ENCODE results near the gene PPP3R2. TPM values are rescaled to one million over a fixed set of nuclear protein-coding genes. Genes with fewer than 3 reads are reported as not detected.
A peak's percentile ranks its signal among the peaks of the same experiment; 100 is the strongest.

Gene PPP3R2, protein sequence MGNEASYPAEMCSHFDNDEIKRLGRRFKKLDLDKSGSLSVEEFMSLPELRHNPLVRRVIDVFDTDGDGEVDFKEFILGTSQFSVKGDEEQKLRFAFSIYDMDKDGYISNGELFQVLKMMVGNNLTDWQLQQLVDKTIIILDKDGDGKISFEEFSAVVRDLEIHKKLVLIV
- polyA plus RNA-seq (ENCODE audit: insufficient read length) = not detected
- long read RNA-seq, donor 1 = 0 reads
- long read RNA-seq, donor 2 = 0 reads
- long read RNA-seq, donor 3 = 0 reads
- long read RNA-seq, donor 4 = 0 reads
- long read RNA-seq, donor 5 = 0 reads
- long read RNA-seq, donor 6 = 0 reads
- long read RNA-seq, donor 7 = 0 reads
- long read RNA-seq, donor 8 = 0 reads

DNA sequence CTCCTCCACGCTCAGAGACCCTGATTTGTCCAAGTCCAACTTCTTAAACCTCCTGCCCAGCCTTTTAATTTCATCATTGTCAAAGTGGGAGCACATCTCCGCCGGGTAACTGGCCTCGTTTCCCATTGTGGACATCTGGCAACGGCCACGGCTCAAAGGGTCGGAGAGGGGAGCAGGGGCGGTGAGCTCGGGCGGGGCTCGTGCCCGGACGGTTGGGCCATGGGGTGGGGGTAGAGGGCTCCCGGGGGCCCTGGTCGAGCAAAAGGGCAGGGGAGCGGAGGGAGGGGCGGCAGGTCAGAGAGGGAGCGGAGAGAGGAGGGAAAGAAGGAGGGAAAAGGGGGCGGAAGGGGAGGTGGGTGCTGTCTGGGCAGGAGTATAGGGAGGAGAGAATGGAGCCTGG is at the start of gene PPP3R2:
Gene PPP3R2 (minus strand): TSS at position 174 of the 400 bp plus-strand sequence. CDS start 48 bp downstream, at position 126.
- no peak for DNase-seq

DNA sequence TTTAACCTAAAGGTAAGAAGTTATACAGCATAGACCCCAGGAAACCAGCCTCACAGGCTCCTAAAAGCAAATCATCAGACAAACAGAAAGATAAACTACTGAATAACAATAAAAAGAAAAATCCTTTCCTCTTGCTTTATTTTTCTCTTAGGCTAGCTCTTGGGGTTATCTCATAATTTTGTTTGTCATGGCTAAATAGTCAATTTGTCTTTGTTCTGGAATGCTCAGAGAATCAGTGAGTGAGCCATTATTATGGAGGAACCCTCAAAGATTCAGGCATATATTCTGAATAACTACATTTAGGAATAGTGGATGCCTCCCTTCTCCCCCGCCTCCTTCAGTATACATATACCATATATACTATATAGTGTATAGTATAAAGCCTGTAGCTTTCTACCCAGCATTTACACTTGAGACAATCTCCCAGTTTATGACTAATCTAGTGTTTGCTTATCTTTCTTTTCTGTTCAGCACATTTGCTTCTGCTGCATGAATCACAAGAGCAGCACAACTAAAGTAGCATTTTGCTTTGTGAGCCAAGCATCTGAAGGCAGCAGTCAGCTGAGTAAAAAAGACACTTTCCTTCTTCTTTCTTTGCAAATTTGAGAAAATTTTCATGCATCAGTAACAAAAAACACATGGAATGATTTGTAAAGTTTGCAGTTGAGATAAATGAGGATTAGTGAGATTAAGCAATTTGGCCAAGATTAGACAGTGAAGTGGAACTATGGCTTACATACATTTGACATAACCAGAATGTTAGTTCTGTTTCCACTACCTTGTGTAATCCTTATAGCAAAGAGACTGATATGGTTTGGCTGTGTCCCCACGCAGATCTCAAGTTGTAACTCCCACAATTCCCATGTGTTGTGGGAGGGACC is 45.3 kb upstream of the PPP3R2 start:
- no peak for DNase-seq

DNA sequence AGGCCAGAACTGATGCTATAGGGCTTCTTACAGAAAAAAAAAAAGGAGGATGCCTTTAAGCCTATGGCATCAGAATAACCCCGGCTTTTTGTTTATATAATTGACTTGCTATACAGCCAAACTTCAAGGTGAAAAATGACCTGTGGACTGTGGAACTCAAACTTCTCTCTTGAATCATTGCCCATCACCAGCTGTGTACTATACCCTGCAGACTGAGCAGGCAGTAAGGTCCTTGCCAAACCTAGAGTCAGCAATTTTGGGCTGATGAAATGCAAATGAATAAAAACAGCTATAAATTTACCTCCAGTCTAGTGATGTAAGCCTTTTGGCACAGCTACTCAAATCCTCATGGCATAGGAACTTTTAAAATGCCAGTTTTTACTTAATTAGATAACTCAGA is 44.5 kb upstream of the PPP3R2 start:
- no peak for DNase-seq

DNA sequence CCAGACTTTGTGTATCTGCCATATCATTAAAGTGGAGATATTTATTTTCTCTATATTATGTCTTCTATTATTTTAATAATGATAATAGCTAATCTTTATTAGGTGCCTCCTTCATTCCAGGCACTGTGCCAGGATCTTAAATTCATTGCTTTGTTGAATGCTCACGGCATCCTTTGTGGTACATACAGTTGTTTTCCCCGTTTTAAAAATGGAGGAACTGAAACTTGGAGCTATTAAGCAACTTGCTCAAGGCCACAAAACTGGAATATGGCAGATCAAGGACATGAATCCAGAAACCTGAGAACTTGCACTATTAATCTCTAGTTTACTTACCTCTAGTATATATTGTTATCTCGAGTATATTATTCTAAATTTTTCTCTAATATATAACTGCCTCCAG is 41.5 kb upstream of the PPP3R2 start:
- no peak for DNase-seq

DNA sequence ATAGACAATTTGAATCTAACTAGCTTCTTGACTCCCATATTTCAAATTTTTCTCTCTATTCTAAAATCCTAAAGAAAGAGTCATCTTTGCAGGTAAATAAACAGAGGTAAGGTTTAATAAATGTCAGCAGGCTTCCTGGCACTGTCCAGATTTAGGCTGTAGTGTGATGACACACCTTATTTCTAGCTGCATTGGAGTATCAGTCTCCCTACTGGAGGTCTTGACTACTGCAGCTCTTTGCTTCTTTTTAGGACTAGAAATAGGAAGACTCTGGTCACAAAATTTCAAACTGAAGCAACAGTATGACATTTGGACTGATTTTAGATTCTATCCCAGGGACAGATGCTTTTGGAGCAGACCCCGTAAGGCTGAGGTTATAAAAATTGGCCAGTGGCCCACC is 40.7 kb upstream of the PPP3R2 start:
- DNase-seq = no peak

DNA sequence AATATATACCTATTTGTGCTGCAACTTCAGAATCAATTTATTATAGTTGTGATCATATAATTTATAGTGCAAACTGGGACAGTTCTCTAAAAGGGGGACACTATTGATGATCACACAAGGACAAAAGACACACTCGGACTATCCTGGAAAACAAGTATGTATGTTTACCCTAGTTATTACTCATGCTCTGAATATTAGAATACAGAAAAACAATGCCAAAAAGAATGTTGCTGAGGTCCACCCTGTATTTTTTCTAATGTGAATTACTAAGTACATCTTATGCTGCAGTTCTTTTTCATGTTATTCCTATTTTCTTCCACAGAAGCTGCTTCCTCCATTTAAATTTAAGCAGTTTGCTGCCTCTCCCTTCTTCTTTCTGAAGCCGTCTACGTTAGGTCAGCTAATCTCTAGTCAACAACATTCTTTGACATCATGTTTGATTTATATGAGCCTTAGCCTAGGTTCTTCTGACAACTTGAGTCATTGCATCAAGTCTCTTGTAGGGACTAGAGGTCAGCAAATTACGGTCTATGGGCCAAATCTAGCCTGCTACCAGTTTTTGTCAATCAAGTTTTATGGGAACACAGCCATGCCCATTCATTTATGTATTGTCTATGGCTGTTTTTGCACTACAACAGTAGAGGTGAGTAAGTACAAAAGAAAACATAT is 40.1 kb upstream of the PPP3R2 start:
- DNase-seq = no peak

DNA sequence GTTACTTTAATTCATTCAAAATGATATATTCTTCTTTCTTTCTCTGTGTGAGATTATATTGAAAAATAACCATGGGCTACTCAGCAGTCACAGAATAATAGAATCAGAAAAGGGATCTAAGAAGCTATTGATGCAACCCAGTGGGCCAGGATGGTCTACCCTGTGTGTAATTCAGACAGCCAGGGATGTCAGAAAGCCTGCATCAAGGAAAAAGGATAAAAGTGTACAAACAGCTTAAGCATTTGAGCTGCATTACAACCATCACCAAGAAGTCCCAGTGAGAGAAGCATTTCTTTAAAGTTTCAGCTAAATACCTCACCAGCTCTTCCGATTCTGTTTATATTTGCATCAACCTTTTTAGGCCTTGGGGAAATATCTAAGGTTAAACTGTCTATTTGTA is 37.8 kb upstream of the PPP3R2 start:
- no peak for DNase-seq

DNA sequence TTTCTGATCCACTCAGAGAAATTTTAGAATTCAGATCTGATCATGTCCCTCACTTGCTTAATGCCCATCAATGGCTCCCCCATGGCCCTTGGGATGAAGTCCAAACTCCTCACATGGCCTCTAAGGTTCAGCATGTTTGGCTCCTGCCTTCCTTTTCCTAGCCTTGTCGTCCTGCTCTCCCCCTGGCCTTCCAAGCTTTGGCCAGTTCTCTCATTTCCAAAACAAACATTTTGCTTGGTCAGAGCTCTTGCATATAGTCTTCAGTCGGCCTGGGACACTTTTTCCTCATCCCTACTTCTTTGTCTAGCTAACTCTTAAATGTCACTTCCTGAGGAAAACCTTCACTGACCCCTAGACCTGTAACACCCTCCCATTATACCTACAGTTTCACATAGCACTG is 37.1 kb upstream of the PPP3R2 start:
- DNase-seq = no peak

DNA sequence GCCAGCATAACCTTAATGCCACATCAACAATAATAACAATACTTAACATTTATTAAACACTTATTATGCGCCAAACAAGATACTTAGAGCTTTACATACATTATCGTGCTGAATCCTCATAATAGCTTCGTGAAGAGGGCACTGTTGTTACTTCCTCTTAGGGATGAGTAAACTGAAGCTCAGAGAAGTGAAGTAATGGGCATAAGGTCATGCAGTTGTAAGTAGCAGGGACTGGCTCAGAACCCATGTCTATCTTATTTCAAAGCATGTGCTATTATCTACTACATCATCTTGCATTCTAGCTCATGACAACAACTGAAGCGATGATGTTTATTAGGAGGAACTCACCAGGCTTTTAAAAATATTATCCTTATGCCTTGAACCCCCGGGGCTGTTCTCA is 34.9 kb upstream of the PPP3R2 start:
- DNase-seq = no peak

DNA sequence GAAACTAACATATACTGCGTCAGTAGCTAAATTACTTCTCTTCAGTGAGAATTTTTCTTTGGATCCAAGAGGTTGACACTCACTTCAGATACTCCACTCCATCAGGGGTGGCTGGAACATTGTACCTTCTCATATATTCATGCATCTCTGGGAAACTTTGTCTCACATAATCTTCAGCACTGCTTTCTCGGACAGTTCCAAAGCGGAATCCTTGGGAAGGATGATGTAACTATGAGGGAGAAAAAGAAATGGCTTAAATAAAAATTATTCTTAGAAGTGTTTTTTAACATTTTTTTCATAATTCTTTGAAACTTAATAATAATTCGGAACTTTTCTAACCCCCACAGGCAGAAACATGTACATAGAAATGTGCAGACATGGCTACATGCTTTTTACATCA is 33.4 kb upstream of the PPP3R2 start:
- DNase-seq = peak; percentile 37

DNA sequence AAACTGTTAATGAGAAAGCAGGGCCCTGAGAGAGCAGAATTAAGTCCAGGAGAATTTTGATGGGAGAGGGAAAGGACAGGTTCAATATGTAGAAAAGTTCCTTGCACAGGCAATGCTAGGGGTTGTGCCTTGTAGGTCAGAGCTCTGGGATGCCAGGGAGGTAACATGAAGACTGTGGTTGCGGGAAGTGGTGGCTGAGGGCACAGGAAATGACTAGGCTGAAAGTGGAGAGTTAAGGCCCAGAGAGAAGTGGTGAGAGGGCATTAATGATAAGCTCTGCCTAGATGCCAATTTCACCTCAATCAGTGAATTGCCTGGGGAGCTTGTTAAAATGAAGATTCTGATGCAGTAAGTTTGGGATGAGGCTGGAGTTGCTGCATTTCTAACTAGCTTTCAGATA is 31.5 kb upstream of the PPP3R2 start:
- no peak for DNase-seq

DNA sequence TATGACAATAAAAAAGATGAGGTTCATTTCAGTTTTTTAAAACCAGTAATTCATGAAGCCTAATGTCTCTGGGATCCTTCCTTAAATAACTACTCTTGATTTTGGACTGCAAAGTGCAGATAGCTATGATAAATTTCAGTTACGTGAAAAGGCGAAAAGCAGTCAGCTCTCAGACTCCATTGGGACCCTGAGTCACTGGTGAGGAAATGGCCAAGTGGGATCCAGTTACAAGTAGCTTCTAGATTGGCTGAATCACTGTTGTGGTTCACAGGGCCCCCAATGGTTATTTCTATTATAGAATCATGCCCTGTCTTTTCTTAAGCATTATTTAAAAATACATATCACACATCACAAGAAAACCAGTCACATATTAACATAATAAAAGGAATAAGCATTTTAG is 31.1 kb upstream of the PPP3R2 start:
- DNase-seq = no peak

DNA sequence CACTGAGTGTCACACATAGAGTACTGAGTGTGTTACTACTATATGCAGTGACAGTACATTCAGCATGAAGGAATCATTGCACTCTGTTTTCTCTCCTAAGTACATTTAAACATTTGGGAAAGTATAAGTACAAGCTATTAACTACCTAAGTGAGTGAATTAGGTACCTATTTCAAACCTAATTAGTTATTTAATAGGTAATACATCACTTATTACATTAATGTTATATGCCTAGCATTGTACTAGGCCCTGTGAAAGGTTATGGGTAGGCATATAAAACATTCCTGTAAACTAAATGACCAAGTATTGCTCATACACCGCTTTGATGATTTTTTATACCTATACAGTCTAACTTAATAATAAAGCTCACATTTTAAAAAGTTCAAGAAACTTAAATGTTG is 25.7 kb upstream of the PPP3R2 start:
- DNase-seq = no peak

DNA sequence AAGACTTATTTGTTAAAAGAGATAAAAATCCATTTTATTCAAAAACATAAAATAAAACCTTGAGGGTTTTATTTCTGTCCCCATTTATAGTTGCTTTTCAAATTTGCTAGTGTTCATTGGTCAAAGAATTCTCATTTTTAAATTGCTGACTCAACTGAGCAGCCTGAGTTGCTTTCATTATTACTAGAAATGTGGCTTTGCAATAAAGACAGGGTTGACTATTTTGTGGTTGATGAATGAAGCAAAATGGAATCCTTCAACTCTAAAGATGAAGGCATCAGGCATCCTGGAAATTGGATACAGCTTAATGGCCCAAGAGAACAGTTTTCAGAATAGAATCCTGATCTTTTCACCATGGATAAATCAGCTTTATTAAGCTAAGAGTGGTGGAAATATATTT is 23.9 kb upstream of the PPP3R2 start:
- no peak for DNase-seq

DNA sequence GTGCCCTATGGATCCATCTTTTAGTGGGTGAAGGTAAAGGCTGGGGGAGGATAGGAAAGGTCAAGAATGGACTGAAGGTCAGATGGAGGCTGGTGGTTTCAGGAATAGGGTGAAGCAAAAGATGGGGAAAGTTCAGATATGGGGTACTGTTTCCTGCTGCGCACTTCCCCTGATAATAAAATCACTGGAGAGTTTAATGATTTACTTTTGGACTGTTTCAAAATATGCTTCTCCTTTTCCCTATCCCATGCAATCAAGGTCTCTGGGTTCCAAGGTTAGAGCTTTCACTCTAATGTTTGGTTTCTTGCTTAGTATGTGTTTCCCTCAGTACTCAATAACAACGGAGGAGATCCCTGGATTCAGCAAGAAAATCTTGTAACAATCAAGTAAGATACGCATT is 10.8 kb upstream of the PPP3R2 start:
- no peak for DNase-seq

DNA sequence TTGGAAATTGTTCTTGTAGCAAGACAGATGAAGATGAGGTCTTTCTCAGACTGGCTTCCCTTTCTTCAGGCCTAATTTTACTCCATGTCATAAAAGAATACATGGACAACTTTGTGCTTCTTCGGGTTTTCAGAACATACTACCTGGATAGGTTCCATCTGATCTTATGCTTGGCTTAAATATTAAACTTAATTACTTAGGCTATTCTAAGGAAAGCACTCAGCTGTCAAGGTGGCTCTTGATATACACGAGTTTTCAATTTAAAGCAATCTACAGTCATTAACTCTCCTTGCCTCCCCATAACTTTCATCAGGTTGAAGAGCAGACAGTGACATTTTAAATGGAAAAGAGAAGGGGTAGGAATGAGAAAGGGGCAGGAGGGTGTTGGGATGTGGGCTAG is 9.5 kb upstream of the PPP3R2 start:
- no peak for DNase-seq

DNA sequence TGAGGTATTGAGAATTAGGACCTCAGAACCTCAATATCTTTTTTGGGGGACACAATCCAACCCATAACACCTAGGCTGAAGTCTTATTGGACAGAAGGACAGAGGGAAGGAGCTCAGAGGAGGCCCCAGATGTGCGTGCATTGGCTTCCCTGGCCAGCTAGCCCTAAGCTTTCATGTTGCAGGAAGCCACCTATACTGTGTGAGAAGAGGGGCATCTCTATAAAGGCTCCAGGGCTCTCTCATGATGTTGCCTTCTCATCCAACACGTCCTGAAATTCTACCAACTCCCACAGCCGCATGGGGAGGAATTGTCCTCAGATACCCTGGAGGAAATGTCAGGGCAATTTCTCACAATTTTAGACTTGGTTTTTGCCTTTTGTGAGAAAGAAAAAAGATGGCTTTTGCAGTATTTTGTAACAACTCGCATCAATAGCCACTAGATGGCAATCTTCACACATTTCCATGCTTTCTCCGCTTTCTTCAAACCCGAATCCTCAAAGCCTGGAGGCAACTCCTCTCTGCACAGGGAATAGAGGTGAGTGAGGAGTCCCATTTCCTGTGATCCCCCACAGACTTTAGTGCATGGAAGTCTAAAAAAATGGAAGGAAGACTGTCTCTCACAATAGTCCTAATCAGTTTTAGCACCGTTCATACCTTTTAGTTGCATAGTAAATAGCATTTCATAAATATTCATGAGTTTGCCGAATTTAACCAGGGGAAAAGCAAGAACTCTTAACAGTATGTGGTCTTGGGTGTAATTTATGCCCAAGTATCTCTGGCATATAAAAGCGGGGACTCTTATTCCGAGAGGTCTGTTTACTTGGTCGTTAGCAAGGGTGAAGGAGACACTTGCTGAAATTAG is 7.4 kb upstream of the PPP3R2 start:
- peak; percentile 69 for DNase-seq

DNA sequence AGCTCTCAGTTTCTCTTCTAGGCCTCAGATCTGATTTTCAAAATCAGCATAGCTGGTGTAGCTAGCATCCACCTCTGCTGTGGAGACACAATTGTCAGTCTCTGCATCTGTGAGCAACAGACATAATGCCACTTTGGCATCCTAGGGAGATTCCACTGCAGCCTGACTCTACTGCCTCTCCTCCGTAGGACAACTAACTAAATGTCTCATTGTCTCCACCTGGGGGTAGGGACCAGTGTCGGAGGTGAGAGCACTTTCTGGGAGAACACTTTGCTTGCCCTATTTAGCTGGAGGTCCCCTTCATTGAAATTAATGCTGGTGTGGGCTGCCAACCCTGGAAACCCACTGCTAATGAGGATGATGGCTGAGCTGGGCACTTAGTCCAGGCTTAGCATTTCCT is 1.4 kb downstream of the PPP3R2 start:
- DNase-seq = no peak

DNA sequence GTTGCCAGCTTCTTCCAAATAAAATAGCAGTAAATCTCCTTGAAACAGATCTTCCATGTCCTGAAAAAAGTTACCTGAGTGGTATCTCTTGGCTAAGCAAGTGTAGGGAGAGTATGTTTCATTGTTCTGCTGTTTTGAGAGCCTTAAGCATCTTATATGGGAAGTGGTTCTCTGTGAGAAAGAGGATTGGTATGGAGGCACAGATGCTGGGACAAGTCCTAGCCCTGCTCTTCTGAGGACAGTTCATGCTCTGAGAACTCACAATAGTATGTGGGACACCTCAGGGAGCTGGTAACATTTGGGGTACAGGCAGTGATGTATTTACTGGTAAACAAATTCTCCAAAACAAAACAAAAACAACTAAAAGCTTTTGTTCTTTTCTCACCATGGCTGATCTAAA is 2.0 kb downstream of the PPP3R2 start:
- DNase-seq = no peak

DNA sequence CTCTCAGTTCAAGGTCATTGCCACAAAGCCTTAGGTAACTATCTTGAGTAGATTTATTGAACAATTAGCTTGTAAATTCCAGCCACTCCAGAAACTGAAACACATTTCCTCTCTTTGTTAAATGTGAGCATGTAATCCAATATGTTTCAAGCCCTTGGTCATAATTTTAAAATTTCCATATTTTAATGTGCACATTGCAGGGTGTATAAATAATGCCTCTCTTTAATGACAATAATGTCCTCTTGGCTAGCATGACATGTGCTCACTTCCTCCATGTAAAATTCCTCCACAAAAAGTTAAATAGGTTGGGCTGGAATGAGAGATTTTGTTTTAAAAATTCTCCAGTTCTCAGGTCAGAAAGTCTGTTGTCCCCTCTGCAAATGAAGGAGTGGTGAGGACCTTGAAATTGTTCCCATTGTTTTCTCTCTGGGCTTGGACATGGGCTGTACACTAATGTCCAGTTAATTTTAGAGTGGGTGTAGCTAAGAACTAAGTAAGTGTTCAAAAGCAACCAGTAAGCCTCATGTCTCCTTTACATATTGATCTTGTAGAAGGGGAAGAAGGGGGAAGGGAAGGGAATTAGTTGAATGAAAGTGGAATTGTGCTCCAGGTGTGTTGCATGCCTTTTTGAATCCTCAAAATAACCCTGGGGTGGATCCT is 2.9 kb downstream of the PPP3R2 start:
- no peak for DNase-seq

DNA sequence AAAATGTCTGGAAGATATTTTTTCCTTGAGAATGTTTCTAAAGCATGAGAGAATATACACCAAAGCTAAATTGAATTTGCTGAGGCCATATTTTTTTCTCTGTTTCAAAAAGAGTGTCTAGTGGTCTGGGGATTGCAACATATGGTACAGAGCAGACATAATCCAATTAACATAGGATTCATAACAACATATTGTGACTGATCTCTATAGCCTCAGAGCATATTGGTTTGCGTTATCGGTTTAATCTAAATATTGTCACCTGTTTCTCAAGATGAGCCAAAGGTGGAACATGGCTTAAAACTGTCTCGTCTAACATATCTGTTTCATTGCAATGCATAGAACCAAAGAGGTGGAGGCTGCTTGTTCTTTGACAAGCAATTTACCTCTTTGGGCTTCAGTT is 3.9 kb downstream of the PPP3R2 start:
- DNase-seq = no peak
